ENCODE measurements around the gene CCNO. TPM values are rescaled to one million over a fixed set of nuclear protein-coding genes. Genes with fewer than 3 reads are reported as not detected.

CCNO gene
- total RNA-seq, 1 experiment from 2014 or later = 0.24 TPM

- Mint-ChIP-seq H3K36me3 (no peaks in the 10 kb centered on the region), H3K27ac (no peak overlapping the region), H3K4me3 (no peak overlapping the region; the same call in 1 of the 2 replicates), H3K4me1 (peaks cover 37% of the 10 kb centered on the region), H3K27me3 (ENCODE audit: low read depth) (peaks cover 98% of the 10 kb centered on the region), H3K9me3 (no peaks in the 10 kb centered on the region)
- ATAC-seq (no peak), DNase-seq (ENCODE audit: low spot score) (no peak)
- TF ChIP-seq MXD4 (CRISPR knock-in tag; IDR thresholded peaks at IDR 0.05; ENCODE audit: borderline replicate concordance) = no peak
- no peak for TF ChIP-seq ZNF138 (CRISPR knock-in tag; conservative IDR thresholded peaks at IDR 0.05)
- ChIA-PET CTCF (interaction anchor here (2.1 kb wide), 1 partner anchor 54 kb away, joined by 7 read pairs; no protein-coding TSS in a partner anchor), POLR2A (no interaction called here)
Measured at GRCh38 chr5:55230086-55230629, 3.2 kb downstream of the CCNO start.

GRCh38 chr5:55227664-55228430 lies 5.6 kb downstream of the CCNO start:
- TF ChIP-seq, protein P1, sequence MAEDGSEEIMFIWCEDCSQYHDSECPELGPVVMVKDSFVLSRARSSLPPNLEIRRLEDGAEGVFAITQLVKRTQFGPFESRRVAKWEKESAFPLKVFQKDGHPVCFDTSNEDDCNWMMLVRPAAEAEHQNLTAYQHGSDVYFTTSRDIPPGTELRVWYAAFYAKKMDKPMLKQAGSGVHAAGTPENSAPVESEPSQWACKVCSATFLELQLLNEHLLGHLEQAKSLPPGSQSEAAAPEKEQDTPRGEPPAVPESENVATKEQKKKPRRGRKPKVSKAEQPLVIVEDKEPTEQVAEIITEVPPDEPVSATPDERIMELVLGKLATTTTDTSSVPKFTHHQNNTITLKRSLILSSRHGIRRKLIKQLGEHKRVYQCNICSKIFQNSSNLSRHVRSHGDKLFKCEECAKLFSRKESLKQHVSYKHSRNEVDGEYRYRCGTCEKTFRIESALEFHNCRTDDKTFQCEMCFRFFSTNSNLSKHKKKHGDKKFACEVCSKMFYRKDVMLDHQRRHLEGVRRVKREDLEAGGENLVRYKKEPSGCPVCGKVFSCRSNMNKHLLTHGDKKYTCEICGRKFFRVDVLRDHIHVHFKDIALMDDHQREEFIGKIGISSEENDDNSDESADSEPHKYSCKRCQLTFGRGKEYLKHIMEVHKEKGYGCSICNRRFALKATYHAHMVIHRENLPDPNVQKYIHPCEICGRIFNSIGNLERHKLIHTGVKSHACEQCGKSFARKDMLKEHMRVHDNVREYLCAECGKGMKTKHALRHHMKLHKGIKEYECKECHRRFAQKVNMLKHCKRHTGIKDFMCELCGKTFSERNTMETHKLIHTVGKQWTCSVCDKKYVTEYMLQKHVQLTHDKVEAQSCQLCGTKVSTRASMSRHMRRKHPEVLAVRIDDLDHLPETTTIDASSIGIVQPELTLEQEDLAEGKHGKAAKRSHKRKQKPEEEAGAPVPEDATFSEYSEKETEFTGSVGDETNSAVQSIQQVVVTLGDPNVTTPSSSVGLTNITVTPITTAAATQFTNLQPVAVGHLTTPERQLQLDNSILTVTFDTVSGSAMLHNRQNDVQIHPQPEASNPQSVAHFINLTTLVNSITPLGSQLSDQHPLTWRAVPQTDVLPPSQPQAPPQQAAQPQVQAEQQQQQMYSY (CRISPR knock-in tag; IDR thresholded peaks at IDR 0.05) = peak; percentile 61
- TF ChIP-seq FOXK1 (CRISPR knock-in tag; IDR thresholded peaks at IDR 0.05) (no peak), MLX (CRISPR knock-in tag; IDR thresholded peaks at IDR 0.05) (no peak)
- POLR2A ChIA-PET = no interaction called here
- ATAC-seq = no peak
- Mint-ChIP-seq H3K4me1 (peaks cover 36% of the 10 kb centered on the region), H3K27ac (no peak overlapping the region), H3K9me3 (no peaks in the 10 kb centered on the region), H3K4me3 (peak overlapping the region; percentile 72), H3K27me3 (ENCODE audit: low read depth) (peaks cover 99% of the 10 kb centered on the region), H3K36me3 (no peaks in the 10 kb centered on the region)
- CTCF ChIA-PET = interaction anchor here (1.0 to 2.1 kb wide), 3 partner anchors 8 to 55 kb away, joined by 4 to 7 read pairs (median 5); partner anchors contain the start of gene CDC20B
- DNase-seq (ENCODE audit: low spot score) = no peak

GRCh38 chr5:55226934-55227663 lies 6.3 kb downstream of the CCNO start, which contains the start of gene MCIDAS:
Gene MCIDAS, minus strand, starts transcription at chr5:55227315. Its CDS starts 177 bp downstream, at chr5:55227138.
- ChIA-PET CTCF (interaction anchor here (0.6 to 2.0 kb wide), 5 partner anchors 7 to 60 kb away, joined by 3 to 8 read pairs (median 5); partner anchors contain the start of gene CDC20B), POLR2A (no interaction called here)
- no peak within 1 kb of the TSS for H3K27ac Mint-ChIP-seq
- ATAC-seq = peak; percentile 43
- H3K4me1 Mint-ChIP-seq = peaks cover 38% of the 10 kb centered on the region
- peak within 1 kb of the TSS; percentile 72 for H3K4me3 Mint-ChIP-seq
- DNase-seq (ENCODE audit: low spot score) = peak; percentile 83
- H3K36me3 Mint-ChIP-seq = no peaks in the 10 kb centered on the region
- no peaks in the 10 kb centered on the region for H3K9me3 Mint-ChIP-seq
- H3K27me3 Mint-ChIP-seq (ENCODE audit: low read depth) = peaks cover 99% of the 10 kb centered on the region
- TF ChIP-seq GABPB1 (CRISPR knock-in tag; IDR thresholded peaks at IDR 0.05) = no peak
- TF ChIP-seq, protein P2, sequence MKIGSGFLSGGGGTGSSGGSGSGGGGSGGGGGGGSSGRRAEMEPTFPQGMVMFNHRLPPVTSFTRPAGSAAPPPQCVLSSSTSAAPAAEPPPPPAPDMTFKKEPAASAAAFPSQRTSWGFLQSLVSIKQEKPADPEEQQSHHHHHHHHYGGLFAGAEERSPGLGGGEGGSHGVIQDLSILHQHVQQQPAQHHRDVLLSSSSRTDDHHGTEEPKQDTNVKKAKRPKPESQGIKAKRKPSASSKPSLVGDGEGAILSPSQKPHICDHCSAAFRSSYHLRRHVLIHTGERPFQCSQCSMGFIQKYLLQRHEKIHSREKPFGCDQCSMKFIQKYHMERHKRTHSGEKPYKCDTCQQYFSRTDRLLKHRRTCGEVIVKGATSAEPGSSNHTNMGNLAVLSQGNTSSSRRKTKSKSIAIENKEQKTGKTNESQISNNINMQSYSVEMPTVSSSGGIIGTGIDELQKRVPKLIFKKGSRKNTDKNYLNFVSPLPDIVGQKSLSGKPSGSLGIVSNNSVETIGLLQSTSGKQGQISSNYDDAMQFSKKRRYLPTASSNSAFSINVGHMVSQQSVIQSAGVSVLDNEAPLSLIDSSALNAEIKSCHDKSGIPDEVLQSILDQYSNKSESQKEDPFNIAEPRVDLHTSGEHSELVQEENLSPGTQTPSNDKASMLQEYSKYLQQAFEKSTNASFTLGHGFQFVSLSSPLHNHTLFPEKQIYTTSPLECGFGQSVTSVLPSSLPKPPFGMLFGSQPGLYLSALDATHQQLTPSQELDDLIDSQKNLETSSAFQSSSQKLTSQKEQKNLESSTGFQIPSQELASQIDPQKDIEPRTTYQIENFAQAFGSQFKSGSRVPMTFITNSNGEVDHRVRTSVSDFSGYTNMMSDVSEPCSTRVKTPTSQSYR (CRISPR knock-in tag; IDR thresholded peaks at IDR 0.05) = 0 out of 2 replicates have a peak, but pooled peaks have one; percentile 46
- no peak for TF ChIP-seq ZNF263 (CRISPR knock-in tag; IDR thresholded peaks at IDR 0.05; ENCODE audit: low read depth)
- TF ChIP-seq TEAD1 (CRISPR knock-in tag; IDR thresholded peaks at IDR 0.05) = no peak
- TF ChIP-seq FOXK1 (CRISPR knock-in tag; IDR thresholded peaks at IDR 0.05) = no peak
- TF ChIP-seq ZNF232 (CRISPR knock-in tag; IDR thresholded peaks at IDR 0.05) = 0 out of 2 replicates have a peak, but pooled peaks have one; percentile 12
- peak; percentile 15; the same call in 1 of the 2 replicates for TF ChIP-seq ARID4B (CRISPR knock-in tag; IDR thresholded peaks at IDR 0.05; ENCODE audit: borderline replicate concordance)
- TF ChIP-seq, protein P3, sequence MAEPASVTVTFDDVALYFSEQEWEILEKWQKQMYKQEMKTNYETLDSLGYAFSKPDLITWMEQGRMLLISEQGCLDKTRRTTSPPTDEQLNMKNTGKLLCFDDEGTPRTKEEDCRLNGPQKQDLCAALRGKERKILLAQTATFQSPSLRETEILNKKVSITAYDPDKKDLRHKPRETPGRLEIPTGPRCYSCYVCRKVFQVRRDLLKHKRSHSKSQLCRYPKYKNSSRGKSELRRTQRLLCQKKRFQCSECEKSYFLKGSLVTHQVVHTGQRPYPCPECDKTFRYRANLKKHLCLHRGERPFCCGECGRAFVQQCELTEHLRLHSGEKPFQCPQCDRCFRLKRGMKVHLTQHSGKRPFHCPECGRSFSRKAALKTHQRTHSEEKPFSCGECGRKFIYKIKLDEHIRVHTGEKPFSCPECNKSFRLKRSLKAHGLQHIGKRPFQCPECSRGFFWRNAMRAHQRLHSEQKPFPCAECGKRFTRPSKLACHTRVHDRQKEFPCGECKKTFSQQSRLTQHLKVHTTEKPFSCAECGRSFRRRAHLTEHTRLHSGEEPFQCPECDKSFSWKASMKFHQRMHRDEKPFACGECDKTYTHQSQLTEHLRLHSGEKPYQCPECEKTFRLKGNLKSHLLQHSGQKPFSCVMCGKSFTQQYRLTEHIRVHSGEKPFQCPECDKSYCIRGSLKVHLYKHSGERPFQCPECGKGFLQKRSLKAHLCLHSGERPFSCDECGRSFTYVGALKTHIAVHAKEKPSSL (CRISPR knock-in tag; conservative IDR thresholded peaks at IDR 0.05) = no peak
- TF ChIP-seq ETV6 (CRISPR knock-in tag; IDR thresholded peaks at IDR 0.05) = peak; percentile 24; the same call in 1 of the 2 replicates
